ENCODE results near the gene FAM167B. TPM values are rescaled to one million over a fixed set of nuclear protein-coding genes. Genes with fewer than 3 reads are reported as not detected.

The FAM167B gene
- 1 to 10 TPM in 2 of 3 donors, under 1 TPM in 1; 0.64 to 6.9 (median 1.2) TPM for total RNA-seq

DNA sequence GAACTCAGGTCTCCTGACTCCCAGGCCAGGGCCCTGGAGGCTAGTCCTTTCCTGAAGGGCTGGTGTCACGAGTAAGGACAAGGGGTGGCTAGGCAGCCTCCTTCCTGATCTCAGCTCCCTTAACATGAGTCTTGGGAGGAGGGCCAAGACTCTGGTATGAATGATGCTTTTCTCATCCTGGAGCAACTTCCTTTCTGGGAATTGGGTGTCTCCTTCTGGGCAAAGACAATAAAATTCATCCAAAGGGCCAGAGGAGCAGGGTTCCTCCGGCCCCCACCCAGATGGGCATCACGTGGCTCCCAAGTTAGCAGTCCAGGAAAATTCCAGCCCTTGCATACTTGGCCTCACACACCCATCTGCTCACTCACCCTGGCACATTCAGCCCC, at the start of gene FAM167B:
FAM167B (plus strand) TSS at position 335 of the 386 bp plus-strand sequence. CDS start 200 bp downstream, outside the sequence.
- Histone ChIP-seq H3K27me3 (no peaks in the 10 kb centered on the region), H3K27ac (peak within 1 kb of the TSS; percentile 22 to 87), H3K4me3 (peak within 1 kb of the TSS in 1 of 3 donors; percentile 7), H3K4me1 (peaks cover 3 to 10% of the 10 kb centered on the region in 2 donors), H3K9me3 (no peaks in the 10 kb centered on the region), H3K36me3 (no peaks in the 10 kb centered on the region)
- TF ChIP-seq POLR2AphosphoS5 (IDR thresholded peaks at IDR 0.05) = peak; percentile 36 to 68 (median 57)
- TF ChIP-seq POLR2A (IDR thresholded peaks at IDR 0.05) = no peak
- DNase-seq (ENCODE audit: low spot score in 2 of 2) = peak in 1 of 2 donors; percentile 71
- intact Hi-C loops (cut with DNase I; ENCODE audit: low total_unique reads) = no loop called here

DNA sequence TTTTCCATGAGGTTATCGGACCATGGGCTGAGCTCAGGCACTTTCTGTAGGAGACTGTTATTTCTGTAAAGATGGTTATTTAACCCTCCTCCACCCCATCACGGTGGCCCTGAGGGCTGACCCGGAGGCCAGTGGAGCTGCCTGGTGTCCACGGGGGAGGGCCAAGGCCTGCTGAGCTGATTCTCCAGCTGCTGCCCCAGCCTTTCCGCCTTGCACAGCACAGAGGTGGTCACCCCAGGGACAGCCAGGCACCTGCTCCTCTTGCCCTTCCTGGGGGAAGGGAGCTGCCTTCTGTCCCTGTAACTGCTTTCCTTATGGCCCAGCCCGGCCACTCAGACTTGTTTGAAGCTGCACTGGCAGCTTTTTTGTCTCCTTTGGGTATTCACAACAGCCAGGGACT, 49.2 kb upstream of the FAM167B start:
- Histone ChIP-seq H3K4me1 (peaks cover 3 to 10% of the 10 kb centered on the region in 2 donors), H3K4me3 (no peak overlapping the region), H3K27ac (no peak overlapping the region), H3K27me3 (no peaks in the 10 kb centered on the region), H3K36me3 (no peaks in the 10 kb centered on the region), H3K9me3 (no peaks in the 10 kb centered on the region)
- no peak for DNase-seq (ENCODE audit: low spot score in 2 of 2)
- no peak for TF ChIP-seq POLR2A (IDR thresholded peaks at IDR 0.05)
- no peak for TF ChIP-seq CTCF (IDR thresholded peaks at IDR 0.05)
- TF ChIP-seq POLR2AphosphoS5 (IDR thresholded peaks at IDR 0.05) = no peak
- intact Hi-C loops (cut with DNase I; ENCODE audit: low total_unique reads) = no loop called here

DNA sequence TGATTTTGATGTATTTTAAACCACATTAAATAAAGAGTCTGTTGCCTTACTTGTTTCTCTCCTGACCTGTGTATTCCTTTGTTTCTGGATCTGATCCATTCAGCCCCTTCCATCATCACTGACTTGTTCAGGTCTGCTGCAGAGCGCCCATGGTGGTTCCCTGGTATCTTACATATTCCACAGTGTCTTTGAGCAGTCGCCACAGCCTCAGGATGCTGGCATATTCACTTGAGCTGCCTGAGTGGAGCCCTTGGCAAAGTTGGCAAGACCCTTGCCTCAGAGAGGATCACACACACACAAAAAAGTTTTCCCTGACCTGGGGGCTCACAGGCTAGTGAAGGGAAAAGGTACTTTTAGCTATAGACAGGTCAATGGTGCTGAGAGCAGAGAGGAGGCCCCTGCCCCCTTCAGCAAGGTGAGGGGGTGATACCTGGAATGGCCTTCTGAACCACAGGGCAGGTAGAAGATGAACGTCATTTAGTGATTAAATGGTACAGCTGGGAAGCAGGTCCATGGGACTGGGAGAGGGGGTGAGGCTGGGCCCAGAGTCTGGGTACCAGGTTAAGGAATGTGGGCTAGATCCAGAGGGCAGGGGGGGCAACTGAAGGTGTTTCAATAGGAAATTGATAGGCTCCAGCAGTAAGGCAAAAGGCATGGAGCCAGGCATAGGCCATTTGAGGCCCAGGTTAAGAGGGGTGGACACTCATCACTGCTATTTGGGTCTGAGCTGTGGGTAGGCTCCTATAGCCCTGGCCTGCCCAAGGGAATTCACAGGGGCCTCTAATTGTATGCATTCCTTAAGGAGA, 48.6 kb upstream of the FAM167B start:
- DNase-seq (ENCODE audit: low spot score in 2 of 2) = no peak
- Histone ChIP-seq H3K4me3 (no peak overlapping the region), H3K27me3 (no peaks in the 10 kb centered on the region), H3K9me3 (no peaks in the 10 kb centered on the region), H3K4me1 (peaks cover 3 to 10% of the 10 kb centered on the region in 2 donors), H3K27ac (peak overlapping the region in 1 of 2 donors; percentile 92), H3K36me3 (no peaks in the 10 kb centered on the region)
- intact Hi-C loops (cut with DNase I; ENCODE audit: low total_unique reads) = no loop called here
- TF ChIP-seq CTCF (IDR thresholded peaks at IDR 0.05) = no peak

DNA sequence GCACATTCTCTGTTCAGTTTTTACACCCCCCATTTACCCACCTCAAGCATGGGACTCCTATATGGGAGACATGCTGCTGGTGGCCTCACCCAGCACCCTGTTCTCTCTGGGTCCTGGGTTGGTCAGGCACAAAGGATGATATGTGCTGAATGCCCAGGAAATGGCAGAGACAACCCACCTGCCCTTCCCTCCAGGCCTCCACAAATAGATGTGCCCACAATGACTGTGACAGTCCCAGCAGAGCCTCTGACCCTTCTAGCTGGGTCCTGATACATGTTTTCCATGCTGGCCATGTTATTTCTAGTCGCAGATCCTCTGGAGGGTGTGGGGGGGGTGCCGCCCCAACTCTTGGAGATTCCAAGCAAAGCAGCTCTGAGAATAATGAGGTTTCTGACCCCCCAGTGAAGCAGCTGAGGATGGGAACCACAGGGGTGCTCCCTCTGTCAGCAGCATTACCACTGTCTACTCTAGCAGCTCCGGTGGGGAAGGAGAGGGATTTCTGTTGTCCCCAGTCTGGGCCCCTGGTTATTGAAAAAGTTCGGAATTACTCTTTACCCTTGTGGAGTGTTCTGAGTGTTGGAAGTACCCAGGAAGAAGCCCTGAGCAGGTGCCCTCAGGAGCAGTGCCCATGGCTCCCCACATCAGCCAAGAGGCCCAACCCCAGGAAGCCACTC, 47.8 kb upstream of the FAM167B start:
- intact Hi-C loops (cut with DNase I; ENCODE audit: low total_unique reads) = no loop called here
- H3K4me3 ChIP-seq = no peak overlapping the region
- no peak for DNase-seq (ENCODE audit: low spot score in 2 of 2)
- H3K27me3 ChIP-seq = no peaks in the 10 kb centered on the region
- peak overlapping the region; percentile 83 to 92 for H3K27ac ChIP-seq
- TF ChIP-seq CTCF (IDR thresholded peaks at IDR 0.05) = no peak
- H3K36me3 ChIP-seq = no peaks in the 10 kb centered on the region
- H3K4me1 ChIP-seq = peaks cover 3 to 10% of the 10 kb centered on the region in 2 donors
- H3K9me3 ChIP-seq = no peaks in the 10 kb centered on the region

DNA sequence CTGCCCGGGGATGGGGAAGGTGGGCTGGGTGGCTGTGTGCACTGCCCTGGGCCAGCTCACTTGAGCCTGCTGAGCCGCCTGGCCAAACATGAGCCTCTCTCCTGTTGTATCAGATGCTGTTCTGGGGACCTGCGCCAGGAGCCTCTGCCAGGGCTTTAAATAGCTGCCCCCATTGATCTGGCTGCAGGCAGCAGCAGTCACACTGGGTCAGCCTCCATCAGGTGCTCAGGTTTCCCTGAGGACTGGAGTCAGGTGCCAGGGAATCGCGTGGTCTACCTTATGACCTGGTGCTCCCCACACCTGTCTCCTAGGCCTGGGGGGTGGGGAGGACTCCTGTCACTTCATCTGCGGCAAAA, 47.3 kb upstream of the FAM167B start:
- Histone ChIP-seq H3K27ac (peak overlapping the region; percentile 83 to 92), H3K4me1 (peaks cover 3 to 10% of the 10 kb centered on the region in 2 donors), H3K27me3 (no peaks in the 10 kb centered on the region), H3K4me3 (peak overlapping the region in 2 of 3 donors; percentile 64 to 92), H3K9me3 (no peaks in the 10 kb centered on the region), H3K36me3 (no peaks in the 10 kb centered on the region)
- DNase-seq (ENCODE audit: low spot score in 2 of 2) = no peak
- no peak for TF ChIP-seq POLR2A (IDR thresholded peaks at IDR 0.05)
- TF ChIP-seq POLR2AphosphoS5 (IDR thresholded peaks at IDR 0.05) = no peak
- TF ChIP-seq CTCF (IDR thresholded peaks at IDR 0.05) = no peak
- intact Hi-C loops (cut with DNase I; ENCODE audit: low total_unique reads) = no loop called here

Data from breast epithelium (tissue), 4 donors.